ENCODE data around the gene TES. TPM values are rescaled to one million over a fixed set of nuclear protein-coding genes. Genes with fewer than 3 reads are reported as not detected.

Gene TES
- total RNA-seq, 1 experiment from 2014 or later: 28.2 TPM

- Histone ChIP-seq H2BK5ac (ENCODE audit: insufficient read length, low read length) (no peak overlapping the region), H2AFZ (ENCODE audit: low read length) (no peak overlapping the region), H3K27ac (ENCODE audit: insufficient read length, low read depth, low read length) (no peak overlapping the region), H3K4me2 (ENCODE audit: insufficient read depth, insufficient read length, low read length) (no peak overlapping the region), H4K20me1 (ENCODE audit: control insufficient read depth, insufficient read depth, insufficient read length) (no peaks in the 10 kb centered on the region), H4K91ac (ENCODE audit: insufficient read length, low read depth, low read length) (no peak overlapping the region), H3K4ac (ENCODE audit: low read depth, low read length) (no peak overlapping the region), H3T11ph (ENCODE audit: low read length) (no peak overlapping the region), H3K9me3 (ENCODE audit: control insufficient read depth, low read depth, low read length) (peaks cover 5% of the 10 kb centered on the region), H3K23me2 (ENCODE audit: insufficient read length, low read depth, low read length, poor library complexity, severe bottlenecking) (no peaks in the 10 kb centered on the region), H3K18ac (ENCODE audit: insufficient read length, low read depth, low read length) (no peak overlapping the region), H3K27me3 (ENCODE audit: insufficient read depth, low read length) (no peaks in the 10 kb centered on the region), H4K8ac (replicated peaks; ENCODE audit: insufficient read length, low read depth, low read length) (no peak overlapping the region), H2BK12ac (ENCODE audit: insufficient read length, low read depth, low read length) (no peak overlapping the region), H3K23ac (ENCODE audit: insufficient read length, low read depth, low read length) (no peak overlapping the region), H3K9ac (ENCODE audit: extremely low read depth, insufficient read length, low read length) (no peak overlapping the region), H3K14ac (ENCODE audit: insufficient read depth, low read length) (no peak overlapping the region), H2AK5ac (ENCODE audit: insufficient read length, low read length) (no peak overlapping the region), H3K79me1 (ENCODE audit: insufficient read depth, low read depth, low read length, poor library complexity, severe bottlenecking) (no peaks in the 10 kb centered on the region), H2BK15ac (ENCODE audit: low read depth, low read length) (no peak overlapping the region), H3K4me1 (ENCODE audit: insufficient read depth, low read length) (peaks cover 7% of the 10 kb centered on the region; the same call in 1 of the 2 replicates), H4K5ac (ENCODE audit: insufficient read length, low read depth, low read length) (no peak overlapping the region), H2BK20ac (ENCODE audit: low read depth, low read length, poor library complexity, severe bottlenecking) (no peak overlapping the region), H2BK120ac (ENCODE audit: low read depth, low read length, poor library complexity, severe bottlenecking) (no peak overlapping the region), H3K79me2 (ENCODE audit: insufficient read depth, low read length) (no peaks in the 10 kb centered on the region), H3K56ac (ENCODE audit: insufficient read length, low read depth, low read length) (no peak overlapping the region)
- peaks cover 6% of the 10 kb centered on the region for H3K27me3 Mint-ChIP-seq (ENCODE audit: low read depth)
- H3K4me1 Mint-ChIP-seq: peaks cover 8 to 9% of the 10 kb centered on the region in 2 experiments
- no CpG with 5 or more reads among the region's 3 CpGs for WGBS (ENCODE audit: extremely low coverage, insufficient read length, low lambda C conversion rate)
- DNase-seq: no peak
- peaks cover 0 to 7% (median 3%) of the 10 kb centered on the region in 3 experiments; a peak in 4 of 7 replicates for H3K36me3 Mint-ChIP-seq (ENCODE audit: insufficient read depth in 1 of 3, low read depth in 3 of 3)
- peaks cover 8 to 12% of the 10 kb centered on the region in 2 experiments for H3K9me3 Mint-ChIP-seq
- no peak for TF ChIP-seq CTCF (conservative IDR thresholded peaks at IDR 0.05)
- no peak overlapping the region for H3K4me3 Mint-ChIP-seq
- H3K27ac Mint-ChIP-seq: no peak overlapping the region
Observed at GRCh38 chr7:116177009-116177408, 33.3 kb upstream of the TES start.
